H9 (cell line): Measurements from ENCODE around the gene PTPRN2. TPM values are rescaled to one million over a fixed set of nuclear protein-coding genes. Genes with fewer than 3 reads are reported as not detected.
A peak's percentile ranks its signal among the peaks of the same experiment; 100 is the strongest.

Experiments used
- DNase-seq: peaks from one replicate; pipeline ENCODE4 v3.0.0-alpha.2; 2017
- H2AFZ ChIP-seq: one replicate; pipeline ENCODE4 v1.6.1; 2013; ENCODE audit warnings: mild to moderate bottlenecking, low read length, control low read depth, moderate library complexity
- H2AK5ac ChIP-seq: 2 replicates; pipeline ENCODE4 v1.6.1; 2013; ENCODE audit warnings: low read length, control low read depth, mixed read lengths; ENCODE audit not compliant: insufficient read length
- H2BK120ac ChIP-seq: one replicate; pipeline ENCODE4 v1.6.1; 2013; ENCODE audit warnings: low read depth, mild to moderate bottlenecking, low read length, control low read depth, inconsistent platforms; ENCODE audit not compliant: poor library complexity, severe bottlenecking
- H2BK12ac ChIP-seq: 2 replicates; pipeline ENCODE4 v1.6.1; 2013; ENCODE audit warnings: low read length, control low read depth, mixed read lengths, low read depth; ENCODE audit not compliant: insufficient read length
- H2BK15ac ChIP-seq: 2 replicates; pipeline ENCODE4 v1.6.1; 2013; ENCODE audit warnings: low read depth, low read length, control low read depth
- H2BK20ac ChIP-seq: one replicate; pipeline ENCODE4 v1.6.1; 2013; ENCODE audit warnings: low read depth, mild to moderate bottlenecking, low read length, control low read depth, inconsistent platforms; ENCODE audit not compliant: poor library complexity, severe bottlenecking
- H2BK5ac ChIP-seq: 2 replicates; pipeline ENCODE4 v1.6.1; 2013; ENCODE audit warnings: low read length, control low read depth, mixed read lengths; ENCODE audit not compliant: insufficient read length
- H3K14ac ChIP-seq: 2 replicates; pipeline ENCODE4 v1.6.1; 2013; ENCODE audit warnings: low read length, control low read depth; ENCODE audit not compliant: insufficient read depth
- H3K18ac ChIP-seq: 2 replicates; pipeline ENCODE4 v1.6.1; 2013; ENCODE audit warnings: low read depth, mild to moderate bottlenecking, mixed read lengths, low read length, control low read depth; ENCODE audit not compliant: insufficient read length
- H3K23ac ChIP-seq: 2 replicates; pipeline ENCODE4 v1.6.1; 2013; ENCODE audit warnings: low read length, control low read depth, mixed read lengths, low read depth; ENCODE audit not compliant: insufficient read length
- H3K23me2 ChIP-seq: 2 replicates; pipeline ENCODE4 v1.6.1; 2013; ENCODE audit warnings: low read depth, mild to moderate bottlenecking, mixed read lengths, low read length, control low read depth; ENCODE audit not compliant: insufficient read length, poor library complexity, severe bottlenecking
- H3K27ac ChIP-seq: 2 replicates; pipeline ENCODE4 v1.5.1; 2013; ENCODE audit warnings: low read length, control low read depth, mixed read lengths, low read depth; ENCODE audit not compliant: insufficient read length
- H3K27me3 ChIP-seq: 2 replicates; pipeline ENCODE4 v1.6.1; 2013; ENCODE audit warnings: low read length, control low read depth, inconsistent platforms; ENCODE audit not compliant: insufficient read depth
- H3K4ac ChIP-seq: 2 replicates; pipeline ENCODE4 v1.6.1; 2013; ENCODE audit warnings: low read depth, mild to moderate bottlenecking, control low read depth, inconsistent platforms, low read length, moderate library complexity
- H3K4me1 ChIP-seq: 2 replicates; pipeline ENCODE4 v1.6.1; 2013; ENCODE audit warnings: low read length, control low read depth, inconsistent platforms; ENCODE audit not compliant: insufficient read depth
- H3K4me2 ChIP-seq: 2 replicates; pipeline ENCODE4 v1.6.1; 2013; ENCODE audit warnings: low read length, control low read depth, mixed read lengths; ENCODE audit not compliant: insufficient read length, insufficient read depth
- H3K56ac ChIP-seq: 2 replicates; pipeline ENCODE4 v1.6.1; 2013; ENCODE audit warnings: low read depth, mild to moderate bottlenecking, mixed read lengths, low read length, control low read depth; ENCODE audit not compliant: insufficient read length
- H3K79me1 ChIP-seq: 2 replicates; pipeline ENCODE4 v1.6.1; 2013; ENCODE audit warnings: low read depth, mild to moderate bottlenecking, moderate library complexity, low read length, control low read depth, inconsistent platforms; ENCODE audit not compliant: insufficient read depth, poor library complexity, severe bottlenecking
- H3K79me2 ChIP-seq: 2 replicates; pipeline ENCODE4 v1.6.1; 2013; ENCODE audit warnings: low read length, control low read depth, inconsistent platforms; ENCODE audit not compliant: insufficient read depth
- H3K9ac ChIP-seq: 2 replicates; pipeline ENCODE4 v1.6.1; 2013; ENCODE audit warnings: low read length, control low read depth, mixed read lengths; ENCODE audit not compliant: insufficient read length; ENCODE audit errors: extremely low read depth
- H3K9me3 ChIP-seq: one replicate; pipeline ENCODE4 v1.6.1; 2013; ENCODE audit warnings: low read depth, low read length, inconsistent platforms; ENCODE audit not compliant: control insufficient read depth
- H3T11ph ChIP-seq: one replicate; pipeline ENCODE4 v1.6.1; 2013; ENCODE audit warnings: mild to moderate bottlenecking, low read length, control low read depth, inconsistent platforms
- H4K20me1 ChIP-seq: one replicate; pipeline ENCODE4 v1.6.1; 2013; ENCODE audit not compliant: control insufficient read depth, insufficient read length, insufficient read depth
- H4K5ac ChIP-seq: 2 replicates; pipeline ENCODE4 v1.6.1; 2013; ENCODE audit warnings: low read depth, mild to moderate bottlenecking, mixed read lengths, low read length, control low read depth; ENCODE audit not compliant: insufficient read length
- H4K8ac ChIP-seq: replicated peaks from 2 replicates; pipeline ENCODE4 v1.6.1; 2013; ENCODE audit warnings: low read length, control low read depth, mixed read lengths, low read depth; ENCODE audit not compliant: insufficient read length
- H4K91ac ChIP-seq: 2 replicates; pipeline ENCODE4 v1.6.1; 2013; ENCODE audit warnings: low read depth, mild to moderate bottlenecking, moderate library complexity, mixed read lengths, low read length, control low read depth; ENCODE audit not compliant: insufficient read length
- H3K27ac Mint-ChIP-seq, 3 experiments: 2 replicates in 2 of 3; 3 replicates in 1 of 3; pipeline ENCODE4 v1.8.0; 2020 to 2021; ENCODE audit warnings: mixed read lengths in 3 of 3, mild to moderate bottlenecking in 1 of 3, moderate library complexity in 1 of 3
- H3K27me3 Mint-ChIP-seq: 2 replicates; pipeline ENCODE4 v1.8.0; 2021; ENCODE audit warnings: low read depth, mild to moderate bottlenecking, moderate library complexity, mixed read lengths
- H3K36me3 Mint-ChIP-seq, 3 experiments: 2 replicates in 2 of 3; 3 replicates in 1 of 3; pipeline ENCODE4 v1.8.0; 2020 to 2021; ENCODE audit warnings: low read depth in 3 of 3, mixed read lengths in 3 of 3; ENCODE audit not compliant: insufficient read depth in 1 of 3
- H3K4me1 Mint-ChIP-seq, 2 experiments: 2 replicates each; pipeline ENCODE4 v1.8.0; 2020; ENCODE audit warnings: mixed read lengths in 2 of 2
- H3K4me3 Mint-ChIP-seq, 2 experiments: 2 replicates in 1 of 2; 3 replicates in 1 of 2; pipeline ENCODE4 v1.8.0; 2020 to 2021; ENCODE audit warnings: mild to moderate bottlenecking in 2 of 2, mixed read lengths in 2 of 2, moderate library complexity in 1 of 2
- H3K9me3 Mint-ChIP-seq, 2 experiments: 2 replicates in 1 of 2; 3 replicates in 1 of 2; pipeline ENCODE4 v1.8.0; 2020; ENCODE audit warnings: mild to moderate bottlenecking in 2 of 2, mixed read lengths in 2 of 2, moderate library complexity in 1 of 2
- WGBS: extraction: QIAGEN DNeasy Blood & Tissue Kit; methylation state at CpG from one replicate; pipeline ENCODE4 v1.1.7; 2013; ENCODE audit warnings: missing lambda C conversion rate, low lambda C conversion rate, mixed read lengths; ENCODE audit not compliant: insufficient read length; ENCODE audit errors: extremely low coverage; 5-methylcytosine and 5-hydroxymethylcytosine counted together
- total RNA-seq: library from RNA; stranded (reverse); gene quantifications from 2 replicates; pipeline ENCODE4 v1.2.1, GENCODE V29; 2021
- TF ChIP-seq, protein P1 (sequence below): fragments of 200-600 bp; sonication (generic); conservative IDR thresholded peaks from 3 replicates; pipeline ENCODE4 v1.8.0; 2021; ENCODE audit warnings: antibody characterized with exemption, mild to moderate bottlenecking

Gene PTPRN2
- total RNA-seq, 1 experiment from 2014 or later, result 5.2 TPM

DNA sequence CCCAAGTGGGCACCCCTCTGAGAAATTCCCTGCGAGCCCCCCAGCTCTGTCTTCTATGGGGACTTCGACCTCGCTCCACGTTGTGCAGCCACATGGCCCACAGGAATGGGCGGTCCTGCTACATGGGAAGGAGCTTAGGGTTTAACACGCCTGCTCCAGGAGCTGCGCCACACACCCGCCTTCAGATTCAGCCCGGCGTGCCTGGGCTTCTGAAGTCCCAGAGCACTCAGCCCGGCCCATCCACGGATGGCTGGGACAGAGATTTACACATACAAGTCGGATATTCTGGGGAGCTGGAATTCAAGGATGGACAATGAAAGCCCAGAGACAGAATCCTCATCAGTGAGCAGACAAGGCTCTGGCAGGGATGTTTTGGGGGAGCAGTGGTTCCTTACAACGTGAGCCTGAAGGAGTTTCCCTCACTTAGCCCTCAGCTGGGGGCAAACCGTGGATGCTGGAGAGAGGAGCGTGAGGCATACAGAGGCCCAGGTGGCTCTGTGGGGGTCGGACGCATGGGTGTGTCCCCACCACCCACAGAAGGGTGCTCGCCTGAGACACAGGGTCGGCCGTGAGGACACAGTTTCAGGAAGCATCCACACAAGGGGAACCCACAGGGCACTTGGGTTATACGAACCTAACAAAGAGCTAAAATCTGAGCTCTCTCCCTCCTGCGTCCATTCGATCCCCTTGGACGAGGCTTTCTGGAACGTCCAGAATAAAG lies 877.9 kb downstream of the PTPRN2 start:
- Histone ChIP-seq H4K8ac (no peak overlapping the region), H3K23me2 (no peaks in the 10 kb centered on the region), H3K9me3 (no peaks in the 10 kb centered on the region), H3K27me3 (no peaks in the 10 kb centered on the region), H3T11ph (no peak overlapping the region), H3K27ac (no peak overlapping the region), H3K79me2 (no peaks in the 10 kb centered on the region), H3K56ac (no peak overlapping the region), H2AK5ac (no peak overlapping the region), H3K79me1 (no peaks in the 10 kb centered on the region), H2BK120ac (no peak overlapping the region), H4K20me1 (no peaks in the 10 kb centered on the region), H3K18ac (no peak overlapping the region), H3K4ac (no peak overlapping the region), H2BK20ac (no peak overlapping the region), H3K9ac (no peak overlapping the region), H3K14ac (no peak overlapping the region; the same call in 1 of the 2 replicates), H2AFZ (no peak overlapping the region), H3K23ac (no peak overlapping the region), H2BK12ac (no peak overlapping the region), H3K4me1 (no peaks in the 10 kb centered on the region), H3K4me2 (no peak overlapping the region), H2BK5ac (no peak overlapping the region), H4K5ac (no peak overlapping the region), H2BK15ac (no peak overlapping the region), H4K91ac (no peak overlapping the region)
- TF ChIP-seq, protein P1, sequence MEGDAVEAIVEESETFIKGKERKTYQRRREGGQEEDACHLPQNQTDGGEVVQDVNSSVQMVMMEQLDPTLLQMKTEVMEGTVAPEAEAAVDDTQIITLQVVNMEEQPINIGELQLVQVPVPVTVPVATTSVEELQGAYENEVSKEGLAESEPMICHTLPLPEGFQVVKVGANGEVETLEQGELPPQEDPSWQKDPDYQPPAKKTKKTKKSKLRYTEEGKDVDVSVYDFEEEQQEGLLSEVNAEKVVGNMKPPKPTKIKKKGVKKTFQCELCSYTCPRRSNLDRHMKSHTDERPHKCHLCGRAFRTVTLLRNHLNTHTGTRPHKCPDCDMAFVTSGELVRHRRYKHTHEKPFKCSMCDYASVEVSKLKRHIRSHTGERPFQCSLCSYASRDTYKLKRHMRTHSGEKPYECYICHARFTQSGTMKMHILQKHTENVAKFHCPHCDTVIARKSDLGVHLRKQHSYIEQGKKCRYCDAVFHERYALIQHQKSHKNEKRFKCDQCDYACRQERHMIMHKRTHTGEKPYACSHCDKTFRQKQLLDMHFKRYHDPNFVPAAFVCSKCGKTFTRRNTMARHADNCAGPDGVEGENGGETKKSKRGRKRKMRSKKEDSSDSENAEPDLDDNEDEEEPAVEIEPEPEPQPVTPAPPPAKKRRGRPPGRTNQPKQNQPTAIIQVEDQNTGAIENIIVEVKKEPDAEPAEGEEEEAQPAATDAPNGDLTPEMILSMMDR, result no peak
- DNase-seq, result peak; percentile 24
- Mint-ChIP-seq H3K27ac (no peak overlapping the region), H3K27me3 (peaks cover 76% of the 10 kb centered on the region), H3K4me3 (no peak overlapping the region), H3K36me3 (no peaks in the 10 kb centered on the region), H3K9me3 (no peaks in the 10 kb centered on the region), H3K4me1 (peaks cover 0 to 6% of the 10 kb centered on the region in 2 experiments; a peak in 2 of 4 replicates)
- WGBS, result no CpG with 5 or more reads among the region's 26 CpGs
